HG03469 (cell line): Measurements from ENCODE around the gene ISCA2.

Experiments used
- ATAC-seq: cut with Tn5 transposase; IDR thresholded peaks from one replicate; pipeline ENCODE4 v1.9.1; 2021; ENCODE audit warnings: mild to moderate bottlenecking, moderate library complexity, moderate number of reproducible peaks; ENCODE audit not compliant: unreplicated experiment

The ISCA2 gene

DNA sequence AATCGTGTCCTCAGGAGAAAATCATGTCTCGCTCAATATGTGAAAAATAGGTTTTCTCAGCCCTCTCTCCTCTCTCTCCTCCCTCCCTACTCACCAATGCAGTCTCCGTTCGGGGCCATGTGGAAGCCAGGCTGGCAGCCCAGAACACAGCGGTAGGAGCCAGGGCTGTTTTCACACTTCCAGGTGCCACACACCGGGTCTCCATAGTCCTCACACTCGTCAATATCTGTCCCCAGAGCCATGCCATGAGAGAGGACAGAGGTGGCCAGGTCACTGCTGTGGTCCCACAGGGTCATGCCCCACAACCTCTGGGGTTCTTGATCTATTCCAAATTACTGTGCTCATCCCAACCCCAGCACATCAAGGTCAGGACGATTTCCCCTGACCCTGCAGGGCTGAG is 13.5 kb downstream of the ISCA2 start:
- no peak for ATAC-seq

DNA sequence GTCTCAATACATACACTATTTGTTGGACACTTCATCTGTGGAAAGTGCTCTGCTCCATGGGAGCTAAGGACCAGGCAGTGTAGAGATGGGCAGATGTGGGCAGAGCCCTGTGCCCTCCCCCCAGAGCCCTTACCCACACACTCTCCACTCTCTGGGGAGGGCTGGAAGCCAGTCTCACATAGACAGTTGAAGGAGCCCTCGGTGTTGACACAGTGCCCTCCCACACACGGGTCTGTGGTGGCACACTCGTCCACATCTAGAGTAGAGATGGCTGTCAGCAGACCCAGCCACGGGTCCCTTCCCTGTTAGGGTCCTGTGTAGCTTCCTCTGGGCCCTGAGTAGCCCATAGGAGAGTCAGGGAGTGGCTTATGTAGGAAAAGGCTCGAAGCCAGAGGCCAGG is 14.3 kb downstream of the ISCA2 start:
- ATAC-seq, result no peak

DNA sequence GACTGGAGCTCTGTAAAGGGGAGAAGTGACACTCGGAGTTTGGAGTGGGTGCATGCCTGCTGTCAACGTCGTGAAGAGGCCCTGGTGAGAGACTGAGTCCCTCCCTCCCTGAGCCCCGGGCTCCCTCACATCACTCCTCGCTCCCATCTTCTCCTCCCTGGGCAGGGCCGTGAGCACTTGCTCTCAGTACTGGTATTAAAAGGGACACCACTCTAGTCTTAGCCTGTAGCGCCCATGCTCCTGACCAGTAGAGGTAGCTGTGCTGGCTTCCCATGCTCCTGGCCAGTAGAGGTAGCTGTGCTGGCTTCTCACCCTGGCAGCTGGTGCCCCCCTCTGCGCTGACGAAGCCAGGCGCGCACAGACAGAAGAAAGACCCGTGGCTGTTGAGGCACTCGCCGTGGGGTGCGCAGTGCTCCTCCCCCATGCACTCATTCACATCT is 14.7 kb downstream of the ISCA2 start:
- no peak for ATAC-seq

DNA sequence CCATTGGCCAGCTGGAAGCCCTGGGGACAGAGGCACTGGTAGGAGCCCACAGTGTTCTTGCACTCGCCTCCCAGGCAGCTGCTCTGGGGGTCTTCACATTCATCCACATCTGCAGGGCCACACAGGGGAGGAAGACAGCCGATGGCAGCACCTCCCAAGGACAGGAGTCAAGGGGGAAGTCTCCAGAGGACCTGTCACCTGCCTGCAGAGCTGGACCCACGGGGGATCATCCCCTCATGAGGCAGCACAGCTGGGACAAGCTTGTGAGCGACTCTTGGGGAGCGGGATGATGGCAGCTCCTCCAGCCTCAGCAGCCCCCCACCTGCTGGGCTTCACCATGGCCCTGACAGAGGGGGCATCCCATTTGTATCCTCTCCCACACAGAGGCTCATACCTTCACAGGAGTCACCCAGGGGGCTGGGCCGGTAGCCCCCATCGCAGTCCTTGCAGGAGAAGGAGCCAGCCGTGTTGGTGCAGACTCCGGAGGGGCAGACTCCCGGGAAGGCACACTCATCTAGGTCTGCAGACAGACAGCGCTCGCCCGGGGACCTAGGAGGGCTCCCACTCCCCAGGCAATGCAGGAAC is 15.4 kb downstream of the ISCA2 start:
- no peak for ATAC-seq

DNA sequence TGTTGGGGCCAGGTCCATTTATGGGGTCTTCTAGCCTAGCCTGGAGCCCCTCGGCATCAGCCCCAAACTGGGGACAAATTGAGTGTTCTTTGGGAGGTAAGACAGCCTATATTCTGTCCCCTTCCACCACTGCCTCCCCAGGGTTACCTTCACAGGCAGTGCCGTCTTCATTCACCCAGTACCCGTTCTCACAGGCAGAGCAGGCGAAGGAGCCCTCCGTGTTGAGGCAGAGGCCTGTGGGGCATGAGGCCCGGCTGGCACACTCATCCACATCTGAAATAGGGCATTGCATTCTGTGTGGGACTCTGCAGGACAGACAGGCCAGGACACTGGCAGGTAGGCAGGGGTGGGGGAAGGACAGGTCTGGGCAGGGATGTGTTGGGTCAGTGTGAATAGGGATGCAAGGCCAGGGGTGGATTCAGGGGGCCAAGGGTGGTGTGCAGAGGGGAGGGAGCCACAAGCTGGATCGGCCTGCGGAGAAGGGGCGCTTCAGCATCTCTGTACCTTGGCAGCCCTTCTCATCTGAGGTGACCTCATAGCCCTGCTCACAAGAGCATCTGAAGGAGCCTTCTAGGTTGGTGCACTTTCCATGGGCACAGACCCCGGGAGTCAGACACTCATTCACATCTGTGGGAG is 16.1 kb downstream of the ISCA2 start:
- ATAC-seq, result no peak

DNA sequence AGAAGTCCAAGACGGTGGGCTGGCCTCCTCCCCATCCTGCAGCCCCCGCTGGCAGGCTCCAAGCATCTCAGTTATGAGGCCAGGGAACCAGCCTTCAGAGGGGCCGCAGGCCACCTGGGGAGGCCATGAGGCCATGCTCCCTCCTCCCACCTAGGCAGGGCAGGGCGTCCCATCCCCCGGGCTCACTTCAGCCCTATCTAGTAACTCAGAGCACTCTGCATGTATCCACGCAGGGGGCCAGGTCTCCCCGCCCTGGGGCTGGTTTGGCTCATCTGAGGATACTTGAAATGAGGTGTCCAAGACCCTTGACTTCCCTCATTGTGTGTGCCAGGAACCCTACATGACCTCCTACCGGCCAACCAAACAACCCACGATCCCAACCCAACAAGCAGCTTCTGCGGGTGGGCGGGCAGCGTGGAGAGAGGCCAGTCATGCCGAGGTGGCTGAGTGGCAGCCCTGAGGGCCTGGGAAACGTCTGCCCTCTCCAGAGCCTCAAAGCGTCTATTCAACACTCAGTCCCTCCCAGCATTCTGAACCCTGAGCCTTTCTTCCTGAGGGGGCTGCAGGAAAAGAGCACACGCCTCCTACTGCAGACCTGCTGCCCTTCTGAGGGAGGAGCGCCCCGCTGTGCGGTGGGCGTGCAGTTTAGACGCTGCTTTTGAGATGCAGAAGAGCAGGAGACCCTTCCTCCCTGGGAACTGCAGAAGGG is 16.8 kb downstream of the ISCA2 start:
- ATAC-seq, result no peak

DNA sequence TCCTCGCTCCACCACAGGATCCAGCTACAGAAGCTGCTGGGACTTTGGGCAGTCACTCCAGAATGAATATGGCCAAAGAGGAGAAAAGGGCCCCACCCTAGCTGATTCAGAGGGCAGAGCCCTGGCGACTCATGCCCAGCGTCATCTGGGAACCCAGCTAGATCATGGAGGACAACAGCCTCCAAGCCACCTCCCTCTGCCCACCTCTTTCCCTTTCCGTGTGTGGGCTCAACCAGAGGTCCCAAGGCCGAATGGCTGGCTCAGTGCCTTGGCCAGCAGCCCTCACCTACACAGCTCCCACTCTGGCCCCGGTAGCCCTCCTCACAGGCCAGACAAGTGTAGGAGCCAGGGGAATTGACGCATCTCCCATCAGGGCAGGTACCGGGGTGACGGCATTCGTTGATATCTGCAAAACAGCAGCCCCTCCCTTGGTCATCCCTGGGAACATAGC is 17.4 kb downstream of the ISCA2 start:
- no peak for ATAC-seq

DNA sequence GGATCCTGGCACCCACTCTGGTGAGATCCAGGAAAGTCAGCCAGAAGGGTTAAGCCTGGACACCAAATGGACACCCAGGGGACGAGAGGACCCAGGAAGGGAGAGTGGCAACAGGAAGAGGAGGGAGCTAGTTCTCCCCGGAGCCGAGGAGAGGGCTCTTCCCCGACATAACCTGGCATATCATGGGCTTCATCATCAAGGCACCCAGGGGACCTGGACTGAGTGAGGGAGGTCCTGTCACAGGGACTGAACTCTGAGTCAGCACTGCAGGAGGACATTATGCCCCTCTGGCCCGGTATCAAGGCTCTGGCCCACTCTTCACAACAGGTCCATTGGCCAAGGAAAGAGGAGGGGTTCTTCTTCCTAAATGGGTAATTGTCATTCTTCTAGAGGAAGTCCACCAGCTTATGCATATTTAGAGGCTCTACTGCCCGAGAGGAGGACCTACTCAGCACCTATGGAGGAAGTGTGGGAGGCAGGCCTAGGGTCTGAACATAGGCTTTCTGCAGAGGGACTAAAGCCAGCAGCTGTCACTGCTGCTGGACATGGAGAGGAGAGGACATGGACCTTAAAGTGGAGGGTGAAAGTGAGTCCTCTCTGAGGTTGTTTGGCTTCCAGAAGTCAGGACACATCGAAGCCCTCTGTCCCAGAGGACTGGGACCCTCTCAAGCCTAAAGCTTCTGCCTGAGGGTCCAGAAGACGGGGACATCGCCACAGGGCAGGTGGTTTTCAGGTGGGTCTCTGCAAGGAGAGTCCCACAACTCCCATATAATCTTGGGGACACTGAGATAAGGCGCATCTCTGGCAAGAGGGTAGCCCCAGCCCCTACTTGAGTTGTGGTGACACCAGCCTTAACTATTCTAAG is 18.6 kb downstream of the ISCA2 start:
- ATAC-seq, result no peak

DNA sequence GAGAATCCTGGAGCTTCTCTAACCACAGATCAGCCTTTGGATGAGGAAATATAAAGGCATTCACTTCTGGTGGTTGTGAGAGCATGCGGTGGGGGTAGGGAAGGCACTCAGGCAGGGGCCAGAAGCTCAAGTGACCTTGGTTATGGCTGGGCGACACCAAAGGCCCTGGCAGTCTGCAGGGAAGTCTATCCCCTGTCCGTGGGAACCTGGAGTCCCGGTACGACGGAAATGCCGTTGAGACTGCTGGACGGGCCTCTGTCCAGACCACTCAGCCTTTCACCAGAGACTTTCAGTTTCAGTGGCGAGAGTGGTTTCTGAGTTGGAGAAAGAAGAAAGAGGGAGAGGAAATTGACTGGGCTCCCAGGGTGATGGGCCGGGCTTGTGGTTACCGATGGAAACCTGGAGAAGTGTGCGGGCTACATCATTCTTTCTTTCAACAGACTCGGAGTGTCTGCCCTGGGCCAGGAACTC is 20.9 kb downstream of the ISCA2 start:
- ATAC-seq, result no peak

DNA sequence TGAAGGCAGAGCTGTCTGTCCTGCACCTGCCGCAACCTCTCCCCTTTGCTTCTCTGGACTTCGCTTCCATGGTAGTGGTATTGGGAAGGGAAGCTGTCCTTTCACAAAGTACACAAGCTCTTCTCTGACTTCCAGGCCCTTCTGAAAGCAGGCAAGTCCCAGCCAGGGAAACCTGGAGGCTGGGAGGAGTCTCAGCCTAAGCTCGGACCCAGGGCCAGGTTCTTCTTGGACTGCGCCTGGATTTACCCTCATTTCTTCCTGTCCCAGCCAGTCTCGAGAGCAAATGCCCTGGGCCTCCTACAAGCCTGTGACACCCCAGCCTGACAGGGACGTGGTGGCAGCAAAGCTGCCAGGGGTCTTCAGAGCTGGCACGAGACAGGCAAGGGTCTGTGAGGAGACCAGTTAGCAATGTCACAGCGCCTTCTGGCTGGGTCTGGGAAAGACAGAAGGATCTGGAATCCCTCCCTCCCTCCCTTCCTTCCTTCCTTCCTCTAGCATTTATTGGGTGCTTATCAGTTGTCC is 22.4 kb downstream of the ISCA2 start:
- ATAC-seq, result no peak

DNA sequence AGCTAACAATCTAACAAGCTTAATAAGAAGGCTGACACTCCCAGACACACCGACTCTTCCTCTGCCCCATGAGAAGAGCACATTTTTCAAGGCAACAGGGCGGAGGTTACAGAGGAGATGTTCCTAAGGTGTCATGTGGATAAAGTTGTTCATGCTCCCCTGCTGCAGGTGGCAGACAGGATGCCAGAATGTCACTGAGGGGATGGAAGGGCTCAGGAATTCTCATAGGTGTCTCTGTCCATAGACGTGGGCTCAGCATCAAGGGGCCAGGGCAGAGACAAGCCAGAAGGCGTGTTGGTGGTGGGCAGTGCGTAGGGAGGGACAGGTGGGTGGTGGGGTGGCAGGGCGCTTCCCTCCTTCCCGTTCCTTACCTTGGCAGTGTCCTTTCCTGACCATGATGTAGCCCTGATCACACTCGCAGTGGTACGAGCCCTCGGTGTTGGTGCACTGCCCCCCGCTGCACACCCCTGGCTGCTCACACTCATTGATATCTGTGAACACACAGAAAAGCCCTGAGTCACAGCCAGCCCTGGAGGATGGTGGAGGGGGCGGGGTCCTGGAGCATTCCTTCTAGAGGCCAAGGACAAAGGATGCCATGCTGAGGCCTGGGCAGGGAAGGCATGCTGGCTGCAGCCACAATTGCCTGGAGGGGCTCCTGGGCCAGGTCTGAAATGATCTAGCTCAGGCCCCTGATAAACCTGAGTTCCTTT is 23.0 kb downstream of the ISCA2 start:
- ATAC-seq, result no peak

DNA sequence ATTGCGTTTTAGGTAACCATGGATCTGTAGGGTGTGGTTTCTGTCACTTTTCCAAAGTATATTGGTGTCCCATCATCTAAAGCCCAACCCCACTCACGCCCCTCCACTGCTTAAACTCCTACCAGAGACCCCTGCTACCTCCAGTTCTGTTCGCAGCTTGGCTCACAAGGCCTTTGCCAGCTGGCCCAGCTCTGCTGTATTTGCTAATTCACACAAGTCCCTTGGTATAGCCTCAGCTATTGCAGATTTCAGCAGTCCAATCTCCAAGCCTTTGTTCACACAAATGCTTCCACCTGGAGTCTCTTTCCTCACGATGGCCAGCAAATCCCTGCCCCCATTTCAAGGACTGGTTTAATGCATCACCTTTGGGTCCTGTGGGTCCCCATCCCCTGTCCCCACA is 24.2 kb downstream of the ISCA2 start:
- ATAC-seq, result no peak

DNA sequence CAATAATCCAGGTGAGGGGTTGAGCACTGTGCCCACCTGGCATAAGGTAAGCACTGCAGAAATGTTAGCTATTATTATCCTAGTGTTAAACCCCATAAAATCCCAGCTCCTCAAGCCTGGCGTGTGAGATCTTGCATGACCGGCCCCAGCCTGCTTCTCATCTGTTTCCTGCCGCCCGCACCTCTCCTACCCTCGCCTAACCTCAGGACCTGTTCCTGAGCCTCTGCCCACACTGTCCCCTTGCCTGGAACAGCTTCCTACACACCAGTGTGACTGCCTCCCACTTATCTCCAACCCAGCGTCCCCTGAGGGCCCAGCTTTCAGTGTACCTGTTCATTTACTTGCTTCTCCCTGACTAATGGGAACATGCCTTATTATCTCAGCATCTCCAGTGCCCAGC is 24.7 kb downstream of the ISCA2 start:
- no peak for ATAC-seq

DNA sequence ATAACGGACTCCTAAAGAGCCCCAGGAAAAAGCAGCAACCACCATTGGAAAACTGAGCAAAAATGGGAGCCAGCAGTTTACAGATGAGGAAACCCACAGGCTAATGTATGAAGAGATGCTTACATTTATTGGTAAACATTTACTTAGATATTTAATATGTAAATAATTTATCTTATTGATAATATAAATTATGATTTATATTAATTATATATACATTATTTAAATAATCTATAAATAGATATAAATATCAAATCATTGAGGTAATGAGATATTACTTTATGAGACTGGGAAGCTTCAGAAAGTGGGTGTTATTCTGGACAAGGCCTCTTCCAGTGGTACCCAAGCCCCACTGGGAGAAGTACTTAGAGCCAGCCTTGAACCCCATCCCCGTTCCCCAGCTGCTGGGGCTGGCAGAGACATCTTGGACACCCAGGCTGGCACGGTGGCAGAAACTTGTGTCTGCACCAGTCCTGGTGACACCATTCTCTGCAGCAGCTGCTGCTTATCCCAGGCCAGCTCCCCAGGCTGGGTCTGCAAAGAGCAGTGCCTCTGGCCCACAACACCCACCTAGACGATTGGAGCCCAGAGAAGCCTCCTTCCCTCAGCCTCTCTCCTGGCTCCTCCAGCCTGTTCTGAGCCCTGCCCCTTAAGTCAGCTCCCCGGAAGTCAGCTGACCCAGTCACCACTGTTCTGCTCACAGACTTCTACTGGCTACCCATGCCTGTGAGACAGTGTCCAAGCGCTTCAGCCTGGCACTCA is 25.9 kb downstream of the ISCA2 start:
- ATAC-seq, result no peak

DNA sequence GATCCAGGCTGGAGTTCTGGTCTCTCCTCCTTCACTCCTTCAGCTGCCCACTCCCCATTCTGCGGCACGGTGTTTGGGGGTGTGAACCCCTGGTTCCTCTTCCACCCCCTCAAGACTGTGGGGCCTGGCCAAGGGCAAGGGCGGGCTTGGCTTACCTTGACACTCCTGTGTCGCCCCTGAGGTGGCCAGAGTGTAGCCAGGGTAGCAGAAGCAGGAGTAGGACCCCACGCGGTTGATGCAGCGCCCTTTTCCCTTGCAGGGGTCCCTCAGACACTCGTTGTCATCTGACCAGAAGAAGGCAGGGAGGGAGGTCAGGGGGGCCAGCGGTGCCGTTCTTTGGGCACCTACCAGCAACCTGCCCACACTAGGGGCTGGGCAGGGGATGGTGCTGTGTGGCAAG is 28.2 kb downstream of the ISCA2 start:
- ATAC-seq, result no peak

DNA sequence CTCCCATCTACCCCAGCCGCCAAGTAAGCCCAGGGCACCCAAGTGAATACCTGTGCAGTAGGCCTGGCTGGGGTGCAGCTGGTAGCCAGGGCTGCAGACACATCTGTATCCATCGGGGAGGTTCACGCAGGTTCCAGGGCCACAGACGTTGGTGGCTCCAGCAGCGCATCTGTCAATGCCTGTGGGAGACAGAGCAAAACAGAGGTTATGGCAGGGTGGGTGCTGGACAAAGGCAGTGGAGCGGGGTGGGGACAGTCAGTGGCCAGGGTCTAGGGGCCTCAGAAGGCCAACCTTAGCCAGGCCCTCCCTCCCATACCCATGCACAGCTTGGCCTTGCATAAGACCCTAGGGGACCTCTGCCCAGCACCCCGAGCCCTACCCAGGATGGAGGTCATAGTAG is 29.2 kb downstream of the ISCA2 start:
- no peak for ATAC-seq

DNA sequence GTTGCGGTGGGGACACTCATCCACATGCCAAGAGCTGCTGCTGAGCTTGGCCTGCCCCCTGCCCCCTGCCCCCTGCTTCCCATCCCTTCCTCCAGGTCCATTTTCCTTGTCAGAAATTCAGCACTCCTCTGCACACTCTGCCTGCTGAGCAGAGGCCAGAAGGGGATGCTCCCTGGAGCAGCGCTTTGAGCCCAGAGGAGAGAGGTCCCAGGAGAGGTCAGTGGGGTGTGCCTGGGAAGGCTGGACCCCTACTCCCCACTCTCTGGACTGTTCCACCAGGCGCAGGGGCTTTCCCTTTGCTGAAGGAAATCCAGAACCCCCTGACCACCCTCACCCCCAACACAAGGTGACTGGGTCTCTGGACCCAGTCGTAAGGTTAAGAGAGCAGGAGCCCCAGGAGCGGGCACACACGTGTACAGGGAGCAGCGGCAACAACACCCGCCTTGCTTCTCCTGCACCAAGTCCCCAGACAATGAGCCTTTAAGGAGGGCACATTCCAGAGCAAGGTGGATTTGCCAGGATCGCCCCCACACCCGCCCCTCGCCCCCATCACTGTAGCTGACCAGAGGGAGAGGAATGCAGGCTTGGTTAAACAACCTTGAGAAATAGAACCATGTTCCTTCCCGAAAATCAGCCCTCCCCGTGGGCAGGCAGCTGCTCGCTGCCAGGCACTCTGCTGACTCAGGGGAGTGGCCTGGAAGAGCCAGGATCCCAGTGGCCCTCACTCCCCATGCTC is 30.7 kb downstream of the ISCA2 start:
- ATAC-seq, result no peak

DNA sequence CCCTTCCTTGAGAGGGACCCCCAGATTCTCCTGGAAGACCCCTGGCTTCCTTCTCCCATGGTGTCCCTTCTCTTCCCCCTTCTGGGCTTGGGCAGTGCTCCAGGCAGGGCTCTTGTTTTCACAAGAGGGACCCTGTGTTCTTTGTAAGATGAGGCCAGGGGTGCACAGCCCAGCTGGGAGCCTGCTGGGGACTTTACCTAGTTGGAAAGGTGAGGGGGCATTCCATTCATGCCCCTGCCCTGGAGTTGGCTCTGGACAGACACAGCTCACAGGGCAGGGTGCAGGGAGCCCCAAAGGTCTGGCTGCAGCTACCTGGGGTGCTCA is 31.2 kb downstream of the ISCA2 start:
- no peak for ATAC-seq

DNA sequence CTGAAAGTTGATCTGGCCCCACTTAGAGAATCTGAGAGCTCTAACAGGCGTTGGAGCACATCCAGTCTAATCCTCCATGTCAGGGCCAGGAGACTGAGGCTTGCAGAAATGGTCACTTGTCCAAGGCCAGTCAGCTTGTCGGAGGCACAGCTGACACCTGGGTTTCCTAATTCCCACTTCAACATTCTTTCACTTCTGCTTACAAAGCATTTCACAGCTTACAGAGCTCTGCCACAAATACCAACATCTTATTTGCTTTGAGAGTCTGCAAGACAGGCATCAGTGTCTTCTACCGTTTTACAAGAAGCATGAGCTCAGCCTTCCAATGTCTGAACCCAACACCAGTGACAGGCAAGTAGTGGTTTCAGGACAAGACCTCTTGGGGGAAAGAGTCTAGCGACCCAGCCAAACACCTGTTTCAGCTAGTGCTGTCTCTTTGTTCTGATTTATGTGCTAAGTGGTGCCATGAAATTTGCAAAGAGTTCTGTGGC is 31.8 kb downstream of the ISCA2 start:
- ATAC-seq, result no peak
